MM.1S (cell line): ENCODE results near the gene CHMP1A.

Experiments
- DNase-seq: peaks from one replicate; pipeline ENCODE4 v3.0.0-alpha.2; 2015
- H2AFZ ChIP-seq: fragments of 300-600 bp; sonication (generic); 2 replicates; pipeline ENCODE4 v1.6.0; 2016; ENCODE audit warnings: antibody characterized with exemption, low read length
- H3F3A ChIP-seq: fragments of 300-600 bp; sonication (generic); 2 replicates; pipeline ENCODE4 v1.6.1; 2016; ENCODE audit warnings: mild to moderate bottlenecking, antibody characterized with exemption, low read length, moderate library complexity, mixed read lengths; ENCODE audit not compliant: insufficient read depth
- H3K27ac ChIP-seq: fragments of 300-600 bp; sonication (generic); 2 replicates; pipeline ENCODE4 v1.5.1; 2016; ENCODE audit warnings: mild to moderate bottlenecking, low read length
- H3K27me3 ChIP-seq: fragments of 300-600 bp; sonication (generic); replicated peaks from 2 replicates; pipeline ENCODE4 v1.6.0; 2016; ENCODE audit warnings: low read length; ENCODE audit not compliant: insufficient read depth
- H3K36me3 ChIP-seq: fragments of 300-600 bp; sonication (generic); replicated peaks from 2 replicates; pipeline ENCODE4 v1.6.1; 2016; ENCODE audit warnings: mild to moderate bottlenecking, low read length, mixed read lengths; ENCODE audit not compliant: insufficient read depth
- H3K4me1 ChIP-seq: fragments of 300-600 bp; sonication (generic); 2 replicates; pipeline ENCODE4 v1.6.1; 2016; ENCODE audit warnings: low read length, mixed read lengths
- H3K4me2 ChIP-seq: fragments of 300-600 bp; sonication (generic); 2 replicates; pipeline ENCODE4 v1.6.0; 2016; ENCODE audit warnings: low read depth, low read length
- H3K4me3 ChIP-seq: fragments of 300-600 bp; sonication (generic); 2 replicates; pipeline ENCODE4 v1.5.1; 2016; ENCODE audit warnings: low read length, mixed read lengths
- H3K79me2 ChIP-seq: fragments of 300-600 bp; sonication (generic); 2 replicates; pipeline ENCODE4 v1.6.1; 2016; ENCODE audit warnings: mixed run types, low read length, mixed read lengths
- H3K9ac ChIP-seq: fragments of 300-600 bp; sonication (generic); 2 replicates; pipeline ENCODE4 v1.6.1; 2016; ENCODE audit warnings: low read length, mixed read lengths
- H3K9me2 ChIP-seq: fragments of 300-600 bp; sonication (generic); replicated peaks from 2 replicates; pipeline ENCODE4 v1.6.1; 2016; ENCODE audit warnings: mild to moderate bottlenecking, low read length, mixed read lengths; ENCODE audit not compliant: insufficient read depth
- H3K9me3 ChIP-seq: fragments of 300-600 bp; sonication (generic); replicated peaks from 2 replicates; pipeline ENCODE4 v1.6.1; 2016; ENCODE audit warnings: mild to moderate bottlenecking, low read length, mixed read lengths; ENCODE audit not compliant: insufficient read depth
- H4K20me1 ChIP-seq: fragments of 300-600 bp; sonication (generic); 2 replicates; pipeline ENCODE4 v1.6.1; 2016; ENCODE audit warnings: mild to moderate bottlenecking, low read length, moderate library complexity, mixed read lengths; ENCODE audit not compliant: insufficient read depth
- EZH2 ChIP-seq: fragments of 300-600 bp; sonication (generic); optimal IDR thresholded peaks from 2 replicates; pipeline ENCODE3; 2017; ENCODE audit warnings: low read depth, mild to moderate bottlenecking, antibody characterized with exemption, low read length, mixed read lengths
- EZH2phosphoT487 ChIP-seq: fragments of 300-600 bp; sonication (generic); IDR thresholded peaks from 2 replicates; pipeline ENCODE4 v1.6.1; 2018; ENCODE audit warnings: antibody characterized with exemption, low read length
- TF ChIP-seq, protein P1 (sequence below): fragments of 300-600 bp; sonication (generic); IDR thresholded peaks from 2 replicates; pipeline ENCODE4 v1.5.1; 2016; ENCODE audit warnings: antibody characterized with exemption, low read length, mixed read lengths

The CHMP1A gene

DNA sequence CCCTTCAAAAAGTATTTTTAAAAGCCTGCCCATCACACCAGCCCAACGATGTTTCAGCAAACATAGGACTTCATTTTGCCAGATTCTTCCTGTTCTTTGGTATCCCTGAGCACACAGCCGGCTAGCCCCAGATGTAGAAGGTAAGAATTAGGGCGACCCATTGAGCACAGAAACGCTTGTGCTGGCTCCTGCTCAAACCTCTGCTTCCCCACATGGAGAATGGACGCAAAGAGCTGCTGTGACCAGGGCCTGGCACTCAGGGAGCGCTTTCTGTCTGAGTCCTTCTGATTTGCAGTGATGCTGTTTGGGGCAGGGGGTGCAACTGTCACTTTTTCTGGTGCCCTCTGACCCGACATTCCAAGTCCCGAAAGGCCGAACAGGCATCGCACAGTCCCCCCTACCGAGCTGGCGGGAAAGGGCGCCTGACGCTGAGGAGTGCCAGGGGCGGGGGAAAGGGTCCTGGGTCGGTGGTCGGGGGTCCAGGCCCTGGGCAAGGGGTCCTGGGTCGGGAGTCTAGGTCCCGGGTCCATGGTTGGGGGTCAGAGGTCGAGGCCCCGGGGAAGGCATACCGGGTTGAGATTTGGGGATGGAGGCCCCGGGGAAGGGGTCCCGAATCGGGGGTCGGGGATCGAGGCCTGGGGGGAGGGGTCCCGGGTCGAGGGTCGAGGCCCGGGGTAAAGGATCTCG lies 930 bp downstream of the CHMP1A start:
- DNase-seq, result no peak
- H3K36me3 ChIP-seq, result no peaks in the 10 kb centered on the region; the same call in 1 of the 2 replicates
- H3K79me2 ChIP-seq, result peaks cover 37% of the 10 kb centered on the region
- H4K20me1 ChIP-seq, result no peaks in the 10 kb centered on the region
- peak overlapping the region; percentile 84 for H3K4me3 ChIP-seq
- no peak overlapping the region for H2AFZ ChIP-seq
- H3K27me3 ChIP-seq, result no peaks in the 10 kb centered on the region
- no peaks in the 10 kb centered on the region for H3F3A ChIP-seq
- no peaks in the 10 kb centered on the region for H3K9me2 ChIP-seq
- no peak overlapping the region for H3K27ac ChIP-seq
- H3K4me1 ChIP-seq, result no peaks in the 10 kb centered on the region
- peak overlapping the region; percentile 37; the same call in 1 of the 2 replicates for H3K4me2 ChIP-seq
- no peak for TF ChIP-seq EZH2
- TF ChIP-seq, protein P1, sequence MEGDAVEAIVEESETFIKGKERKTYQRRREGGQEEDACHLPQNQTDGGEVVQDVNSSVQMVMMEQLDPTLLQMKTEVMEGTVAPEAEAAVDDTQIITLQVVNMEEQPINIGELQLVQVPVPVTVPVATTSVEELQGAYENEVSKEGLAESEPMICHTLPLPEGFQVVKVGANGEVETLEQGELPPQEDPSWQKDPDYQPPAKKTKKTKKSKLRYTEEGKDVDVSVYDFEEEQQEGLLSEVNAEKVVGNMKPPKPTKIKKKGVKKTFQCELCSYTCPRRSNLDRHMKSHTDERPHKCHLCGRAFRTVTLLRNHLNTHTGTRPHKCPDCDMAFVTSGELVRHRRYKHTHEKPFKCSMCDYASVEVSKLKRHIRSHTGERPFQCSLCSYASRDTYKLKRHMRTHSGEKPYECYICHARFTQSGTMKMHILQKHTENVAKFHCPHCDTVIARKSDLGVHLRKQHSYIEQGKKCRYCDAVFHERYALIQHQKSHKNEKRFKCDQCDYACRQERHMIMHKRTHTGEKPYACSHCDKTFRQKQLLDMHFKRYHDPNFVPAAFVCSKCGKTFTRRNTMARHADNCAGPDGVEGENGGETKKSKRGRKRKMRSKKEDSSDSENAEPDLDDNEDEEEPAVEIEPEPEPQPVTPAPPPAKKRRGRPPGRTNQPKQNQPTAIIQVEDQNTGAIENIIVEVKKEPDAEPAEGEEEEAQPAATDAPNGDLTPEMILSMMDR, result no peak
- peak overlapping the region; percentile 75; the same call in 1 of the 2 replicates for H3K9ac ChIP-seq
- no peaks in the 10 kb centered on the region for H3K9me3 ChIP-seq

DNA sequence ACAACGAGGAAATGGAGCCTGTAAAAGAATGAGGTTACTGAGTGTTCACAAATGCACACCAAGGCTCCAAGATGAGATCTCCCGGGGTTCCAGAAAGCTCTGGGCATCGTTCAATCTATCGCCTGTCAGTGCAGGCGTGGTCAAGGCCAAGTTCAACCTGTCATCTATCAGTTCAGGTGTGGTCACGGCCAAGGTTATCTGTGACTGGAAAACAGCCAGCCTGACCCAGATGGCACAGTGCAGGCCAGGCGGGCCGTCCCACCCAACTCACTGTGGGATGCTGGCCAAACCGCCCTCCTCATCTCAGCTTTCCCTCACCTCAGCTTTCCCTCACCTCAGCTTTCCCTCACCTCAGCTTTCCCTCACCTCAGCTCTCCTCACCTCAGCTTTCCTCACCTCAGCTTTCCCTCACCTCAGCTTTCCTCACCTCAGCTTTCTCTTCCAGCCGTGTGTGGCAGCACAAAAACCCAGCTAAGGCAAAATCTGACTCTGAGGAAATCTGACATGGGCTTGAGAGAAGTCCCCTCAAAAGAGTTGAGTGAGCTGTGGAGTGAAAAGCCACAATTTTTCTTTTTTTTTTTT lies 2.4 kb downstream of the CHMP1A start:
- Histone ChIP-seq H3K9me3 (no peaks in the 10 kb centered on the region), H3K79me2 (peaks cover 37% of the 10 kb centered on the region), H3F3A (no peaks in the 10 kb centered on the region), H3K4me3 (no peak overlapping the region), H3K9me2 (no peaks in the 10 kb centered on the region), H2AFZ (no peak overlapping the region), H3K4me2 (no peak overlapping the region), H3K4me1 (no peaks in the 10 kb centered on the region), H3K27me3 (no peaks in the 10 kb centered on the region), H3K9ac (no peak overlapping the region), H3K27ac (no peak overlapping the region), H4K20me1 (no peaks in the 10 kb centered on the region), H3K36me3 (no peaks in the 10 kb centered on the region)
- TF ChIP-seq EZH2 (no peak), EZH2phosphoT487 (no peak)
- TF ChIP-seq, protein P1, result no peak
- no peak for DNase-seq

DNA sequence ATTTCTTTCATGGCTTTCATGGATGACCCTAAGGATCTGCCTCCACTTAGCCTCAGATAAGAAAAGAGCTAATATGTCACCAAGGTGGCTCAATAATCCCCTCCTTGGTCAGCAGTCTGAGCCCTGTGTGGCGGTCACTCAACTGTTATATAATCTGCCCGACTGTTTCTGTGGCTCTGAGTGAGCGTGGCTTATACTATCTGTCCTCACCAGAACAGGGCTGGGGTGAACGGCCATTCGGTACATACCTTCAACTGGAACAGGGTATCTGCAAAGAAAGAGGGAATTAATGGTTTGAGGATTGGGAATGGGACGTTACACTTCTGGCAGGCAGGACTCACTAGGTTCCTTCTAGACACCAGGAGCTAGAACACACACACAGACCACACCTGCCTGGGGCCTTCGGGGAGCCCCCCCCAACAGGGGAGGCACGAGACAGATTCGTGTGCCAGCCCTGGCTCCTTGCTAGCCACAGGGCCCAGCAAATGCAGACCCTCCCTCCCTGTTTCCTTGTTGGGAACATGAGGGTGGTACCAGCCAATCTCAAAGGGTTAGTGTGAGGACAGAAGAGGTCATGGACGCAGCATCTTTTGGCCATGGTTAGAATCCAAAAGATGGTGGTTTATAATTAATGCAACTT lies 3.7 kb downstream of the CHMP1A start:
- H3K27ac ChIP-seq, result no peak overlapping the region
- H3K27me3 ChIP-seq, result no peaks in the 10 kb centered on the region
- DNase-seq, result no peak
- H2AFZ ChIP-seq, result no peak overlapping the region
- H3K9me2 ChIP-seq, result no peaks in the 10 kb centered on the region
- no peak overlapping the region for H3K4me3 ChIP-seq
- no peak overlapping the region for H3K9ac ChIP-seq
- H3K36me3 ChIP-seq, result no peaks in the 10 kb centered on the region
- H3K4me2 ChIP-seq, result no peak overlapping the region
- no peaks in the 10 kb centered on the region for H3F3A ChIP-seq
- no peaks in the 10 kb centered on the region for H3K9me3 ChIP-seq
- H3K79me2 ChIP-seq, result peaks cover 33% of the 10 kb centered on the region
- TF ChIP-seq, protein P1, result no peak
- no peak for TF ChIP-seq EZH2phosphoT487
- no peak for TF ChIP-seq EZH2
- no peaks in the 10 kb centered on the region for H4K20me1 ChIP-seq
- no peaks in the 10 kb centered on the region for H3K4me1 ChIP-seq
